BLaER1 (cell line): ENCODE data around the gene AMDHD2.
A peak's percentile ranks its signal among the peaks of the same experiment; 100 is the strongest.

Source experiments
- H3K27ac ChIP-seq: shearing (Covaris generic); formaldehyde crosslinking; 2 replicates; pipeline ENCODE4 v1.8.1; 2022
- H3K27me3 ChIP-seq: shearing (Covaris generic); formaldehyde crosslinking; 2 replicates; pipeline ENCODE4 v1.8.1; 2022
- H3K36me3 ChIP-seq: shearing (Covaris generic); formaldehyde crosslinking; 2 replicates; pipeline ENCODE4 v1.8.1; 2022
- H3K4me1 ChIP-seq: shearing (Covaris generic); formaldehyde crosslinking; 2 replicates; pipeline ENCODE4 v1.8.1; 2022
- H3K4me2 ChIP-seq: shearing (Covaris generic); formaldehyde crosslinking; 2 replicates; pipeline ENCODE4 v1.8.1; 2022
- H3K4me3 ChIP-seq: shearing (Covaris generic); formaldehyde crosslinking; 2 replicates; pipeline ENCODE4 v1.8.1; 2022
- H3K9ac ChIP-seq: shearing (Covaris generic); formaldehyde crosslinking; 2 replicates; pipeline ENCODE4 v1.8.1; 2022
- H3K9me3 ChIP-seq: shearing (Covaris generic); formaldehyde crosslinking; 2 replicates; pipeline ENCODE4 v1.8.1; 2022
- H4K20me1 ChIP-seq: shearing (Covaris generic); formaldehyde crosslinking; 2 replicates; pipeline ENCODE4 v1.8.1; 2022
- Cebpa-rat ChIP-seq: shearing (Covaris generic); IDR thresholded peaks from 2 replicates; pipeline ENCODE4 v1.8.1; 2022

Gene AMDHD2

GRCh38 chr16:2526135-2526534 is 6.0 kb downstream of the AMDHD2 start:
- no peak for TF ChIP-seq Cebpa-rat
- Histone ChIP-seq H3K4me1 (peaks cover 13% of the 10 kb centered on the region), H3K27ac (no peak overlapping the region)

GRCh38 chr16:2527071-2527783 is 7.1 kb downstream of the AMDHD2 start:
- Histone ChIP-seq H3K4me2 (no peak overlapping the region), H3K27me3 (no peaks in the 10 kb centered on the region), H4K20me1 (peaks cover 24% of the 10 kb centered on the region), H3K27ac (no peak overlapping the region), H3K9me3 (no peaks in the 10 kb centered on the region), H3K4me3 (no peak overlapping the region), H3K9ac (no peak overlapping the region), H3K4me1 (peaks cover 10% of the 10 kb centered on the region), H3K36me3 (peaks cover 81% of the 10 kb centered on the region)
- no peak for TF ChIP-seq Cebpa-rat

More at GRCh38 chr16:2526135-2526534, 6.0 kb downstream of the AMDHD2 start:
- Histone ChIP-seq H3K4me3 (no peak overlapping the region), H3K36me3 (peaks cover 84% of the 10 kb centered on the region), H3K27me3 (no peaks in the 10 kb centered on the region), H3K9ac (no peak overlapping the region), H4K20me1 (peaks cover 26% of the 10 kb centered on the region), H3K4me2 (no peak overlapping the region), H3K9me3 (no peaks in the 10 kb centered on the region)

DNA sequence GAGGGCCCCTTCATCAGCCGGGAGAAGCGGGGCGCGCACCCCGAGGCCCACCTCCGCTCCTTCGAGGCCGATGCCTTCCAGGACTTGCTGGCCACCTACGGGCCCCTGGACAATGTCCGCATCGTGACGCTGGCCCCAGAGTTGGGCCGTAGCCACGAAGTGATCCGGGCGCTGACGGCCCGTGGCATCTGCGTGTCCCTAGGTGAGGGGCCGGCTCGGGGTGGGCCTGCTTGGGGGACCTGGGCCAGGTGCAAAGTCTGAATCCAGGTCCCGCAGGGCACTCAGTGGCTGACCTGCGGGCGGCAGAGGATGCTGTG is 7.6 kb downstream of the AMDHD2 start:
- H3K4me2 ChIP-seq: no peak overlapping the region
- H3K36me3 ChIP-seq: peaks cover 76% of the 10 kb centered on the region
- H3K4me3 ChIP-seq: no peak overlapping the region
- no peak overlapping the region for H3K27ac ChIP-seq
- H3K27me3 ChIP-seq: no peaks in the 10 kb centered on the region
- no peaks in the 10 kb centered on the region for H3K9me3 ChIP-seq
- H3K9ac ChIP-seq: no peak overlapping the region
- H4K20me1 ChIP-seq: peaks cover 24% of the 10 kb centered on the region
- H3K4me1 ChIP-seq: peaks cover 12% of the 10 kb centered on the region
- TF ChIP-seq Cebpa-rat: no peak

GRCh38 chr16:2528161-2529060 is 8.2 kb downstream of the AMDHD2 start:
- TF ChIP-seq Cebpa-rat: no peak
- Histone ChIP-seq H4K20me1 (peaks cover 18% of the 10 kb centered on the region), H3K4me3 (no peak overlapping the region), H3K9me3 (no peaks in the 10 kb centered on the region), H3K4me2 (no peak overlapping the region), H3K4me1 (peaks cover 19% of the 10 kb centered on the region), H3K27ac (no peak overlapping the region), H3K27me3 (no peaks in the 10 kb centered on the region), H3K36me3 (peaks cover 69% of the 10 kb centered on the region), H3K9ac (no peak overlapping the region)

DNA sequence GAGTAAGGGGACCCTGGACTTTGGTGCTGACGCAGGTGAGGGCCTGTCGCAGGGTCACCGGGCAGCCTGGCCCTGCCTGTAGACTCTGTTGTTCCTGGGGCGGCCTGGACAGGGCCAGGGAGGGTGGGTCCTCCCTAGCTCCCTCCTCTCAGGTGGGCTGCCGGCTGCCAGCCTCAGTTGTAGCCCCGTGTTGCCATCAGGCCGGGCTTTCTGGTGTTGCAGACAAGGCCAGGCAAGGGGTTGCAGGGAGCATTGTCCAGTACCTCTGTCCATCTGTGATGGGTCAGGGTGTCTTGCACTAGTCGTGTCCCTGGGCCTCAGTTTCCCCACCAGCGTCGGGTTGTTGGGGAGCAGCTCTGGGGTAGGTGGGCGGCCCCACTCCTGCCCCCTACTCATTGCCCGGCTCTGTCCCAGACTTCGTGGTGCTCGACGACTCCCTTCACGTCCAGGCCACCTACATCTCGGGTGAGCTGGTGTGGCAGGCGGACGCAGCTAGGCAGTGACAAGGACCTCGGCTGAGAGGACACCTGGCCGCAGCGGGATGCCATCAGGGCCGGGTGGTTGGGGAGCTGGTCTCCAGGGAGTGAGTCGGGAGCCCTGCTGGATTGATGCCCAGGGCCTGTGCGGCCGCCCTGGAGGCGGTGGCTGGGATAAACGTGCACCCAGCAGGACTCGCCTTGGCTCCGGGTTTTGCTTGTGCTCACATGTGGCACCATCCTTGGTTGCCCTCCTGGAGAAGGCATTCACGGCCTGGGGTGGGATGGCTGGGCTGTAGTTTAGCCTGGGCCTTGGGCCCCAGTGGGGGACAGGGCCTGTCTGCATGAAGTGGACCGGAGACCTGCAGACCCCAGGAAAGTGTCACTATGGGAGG is 9.1 kb downstream of the AMDHD2 start:
- TF ChIP-seq Cebpa-rat: no peak
- Histone ChIP-seq H3K4me2 (no peak overlapping the region), H3K4me1 (peaks cover 23% of the 10 kb centered on the region), H3K4me3 (no peak overlapping the region), H3K9me3 (no peaks in the 10 kb centered on the region), H3K27me3 (no peaks in the 10 kb centered on the region), H3K27ac (no peak overlapping the region), H4K20me1 (peaks cover 10% of the 10 kb centered on the region; the same call in 1 of the 2 replicates), H3K9ac (no peak overlapping the region), H3K36me3 (peaks cover 60% of the 10 kb centered on the region)

GRCh38 chr16:2529961-2530628 is 9.9 kb downstream of the AMDHD2 start:
- H4K20me1 ChIP-seq: peaks cover 5% of the 10 kb centered on the region; the same call in 1 of the 2 replicates
- no peak overlapping the region for H3K9ac ChIP-seq
- H3K27me3 ChIP-seq: no peaks in the 10 kb centered on the region
- no peak overlapping the region for H3K27ac ChIP-seq
- no peak overlapping the region for H3K4me2 ChIP-seq
- H3K36me3 ChIP-seq: peaks cover 52% of the 10 kb centered on the region
- no peak overlapping the region for H3K4me3 ChIP-seq
- H3K9me3 ChIP-seq: no peaks in the 10 kb centered on the region
- no peak for TF ChIP-seq Cebpa-rat
- H3K4me1 ChIP-seq: peaks cover 23% of the 10 kb centered on the region

DNA sequence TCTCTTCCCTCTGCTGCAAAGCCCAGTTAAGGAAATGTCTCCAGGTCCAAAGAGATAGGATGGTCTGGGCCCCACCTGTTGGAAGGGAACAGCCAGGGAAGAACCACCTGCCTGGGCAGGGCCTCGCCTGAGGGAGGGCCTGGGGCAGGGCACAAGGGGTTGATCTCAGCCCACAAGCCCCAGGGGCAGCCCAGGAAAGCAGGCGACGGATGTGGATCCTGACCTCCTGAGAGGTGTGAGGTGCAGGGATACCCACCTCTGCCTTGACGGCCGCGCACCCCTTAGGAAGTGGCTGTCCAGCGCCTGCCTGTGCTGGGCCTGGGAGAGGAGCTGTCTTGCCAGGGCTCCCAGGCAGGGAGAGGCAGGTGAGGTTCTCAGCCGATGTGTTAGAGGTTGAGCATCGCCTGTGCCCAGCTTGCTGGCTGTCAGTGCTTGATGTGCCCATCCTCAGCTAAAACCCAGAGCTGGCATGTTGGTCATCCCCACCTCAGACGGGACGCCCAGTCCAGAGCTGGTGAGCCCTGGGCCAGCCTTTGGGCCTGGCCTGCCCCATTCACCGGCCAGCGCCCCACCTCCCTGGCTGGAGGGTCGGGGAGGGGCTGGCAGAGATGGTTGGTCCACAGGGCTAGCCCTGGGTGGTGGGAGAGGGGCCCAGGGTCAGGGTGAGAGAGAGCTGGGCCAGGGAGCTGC is 10.6 kb downstream of the AMDHD2 start:
- Histone ChIP-seq H3K4me2 (peak overlapping the region; percentile 98), H3K9ac (peak overlapping the region; percentile 70), H3K27me3 (no peaks in the 10 kb centered on the region), H3K4me3 (peak overlapping the region; percentile 77; the same call in 1 of the 2 replicates), H3K9me3 (no peaks in the 10 kb centered on the region), H3K36me3 (peaks cover 45% of the 10 kb centered on the region), H3K4me1 (peaks cover 23% of the 10 kb centered on the region), H4K20me1 (peaks cover 5% of the 10 kb centered on the region; the same call in 1 of the 2 replicates), H3K27ac (peak overlapping the region; percentile 62; the same call in 1 of the 2 replicates)
- no peak for TF ChIP-seq Cebpa-rat

DNA sequence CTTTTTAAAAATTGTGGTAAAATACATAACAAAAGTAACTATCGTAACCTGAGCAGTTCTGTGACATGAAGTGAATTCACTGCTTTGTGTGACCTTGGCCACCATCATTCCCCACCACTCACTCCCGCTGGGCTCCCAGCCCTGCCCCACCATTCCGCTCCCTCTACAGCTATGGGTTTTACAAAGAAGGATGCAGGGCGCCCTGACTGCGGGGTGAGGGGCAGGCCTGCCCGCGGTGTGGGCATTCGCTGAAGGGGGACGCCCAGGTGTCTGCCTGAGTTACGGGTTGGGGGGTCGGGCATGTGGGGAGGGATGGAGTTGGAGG is 11.2 kb downstream of the AMDHD2 start, which contains the start of gene CEMP1:
Gene CEMP1 (minus strand): TSS at position 38 of the 325 bp plus-strand sequence. CDS start 335 bp downstream, outside the sequence.
- H3K4me1 ChIP-seq: peaks cover 24% of the 10 kb centered on the region
- peak within 1 kb of the TSS; percentile 77 for H3K4me3 ChIP-seq
- peak within 1 kb of the TSS; percentile 80 for H3K27ac ChIP-seq

More for the DNA sequence above, 11.2 kb downstream of the AMDHD2 start, which contains the start of gene CEMP1:
- peak within 1 kb of the TSS; percentile 80 for H3K9ac ChIP-seq
- peaks cover 40% of the 10 kb centered on the region for H3K36me3 ChIP-seq
- peak within 1 kb of the TSS; percentile 98 for H3K4me2 ChIP-seq
- H4K20me1 ChIP-seq: peaks cover 5% of the 10 kb centered on the region; the same call in 1 of the 2 replicates
- H3K27me3 ChIP-seq: no peaks in the 10 kb centered on the region
- TF ChIP-seq Cebpa-rat: no peak
- no peaks in the 10 kb centered on the region for H3K9me3 ChIP-seq
